ENCODE results near the gene ZNF619.

Gene ZNF619

GRCh38 chr3:40476478-40477470 lies at the start of gene ZNF619:
ZNF619 (plus strand) TSS chr3:40477122; CDS start chr3:40477980, 858 bp downstream.
- no peaks in the 10 kb centered on the region for H3K27me3 ChIP-seq (ENCODE audit: control insufficient read depth, insufficient read depth, low read length)
- H3K36me3 ChIP-seq (ENCODE audit: control insufficient read depth, insufficient read depth, low read length): no peaks in the 10 kb centered on the region
- H3K4me3 ChIP-seq (ENCODE audit: low read length): peak within 1 kb of the TSS; percentile 70
- peak within 1 kb of the TSS; percentile 70 for H3K9ac ChIP-seq (ENCODE audit: low read length)
- H3K9me3 ChIP-seq (ENCODE audit: control insufficient read depth, low read length): no peaks in the 10 kb centered on the region
- H3K4me1 ChIP-seq (ENCODE audit: control insufficient read depth, insufficient read depth, low read length): no peaks in the 10 kb centered on the region

- Histone ChIP-seq H3K4me1 (ENCODE audit: control insufficient read depth, insufficient read depth, low read length) (no peaks in the 10 kb centered on the region), H3K9me3 (ENCODE audit: control insufficient read depth, low read length) (no peaks in the 10 kb centered on the region), H3K36me3 (ENCODE audit: control insufficient read depth, insufficient read depth, low read length) (no peaks in the 10 kb centered on the region), H3K4me3 (ENCODE audit: low read length) (no peak overlapping the region), H3K27me3 (ENCODE audit: control insufficient read depth, insufficient read depth, low read length) (no peaks in the 10 kb centered on the region), H3K9ac (ENCODE audit: low read length) (no peak overlapping the region)
These were observed 44.1 kb upstream of the ZNF619 start for GRCh38 chr3:40432793-40433192.

- no peak overlapping the region for H3K9ac ChIP-seq (ENCODE audit: low read length)
- no peak overlapping the region for H3K4me3 ChIP-seq (ENCODE audit: low read length)
- no peaks in the 10 kb centered on the region for H3K36me3 ChIP-seq (ENCODE audit: control insufficient read depth, insufficient read depth, low read length)
- H3K27me3 ChIP-seq (ENCODE audit: control insufficient read depth, insufficient read depth, low read length): no peaks in the 10 kb centered on the region
- no peaks in the 10 kb centered on the region for H3K4me1 ChIP-seq (ENCODE audit: control insufficient read depth, insufficient read depth, low read length)
- no peaks in the 10 kb centered on the region for H3K9me3 ChIP-seq (ENCODE audit: control insufficient read depth, low read length)
These were observed 39.0 kb upstream of the ZNF619 start for GRCh38 chr3:40437889-40438288.

GRCh38 chr3:40445062-40445461 lies 31.9 kb upstream of the ZNF619 start:
- no peaks in the 10 kb centered on the region for H3K9me3 ChIP-seq (ENCODE audit: control insufficient read depth, low read length)
- no peaks in the 10 kb centered on the region for H3K36me3 ChIP-seq (ENCODE audit: control insufficient read depth, insufficient read depth, low read length)
- no peak overlapping the region for H3K4me3 ChIP-seq (ENCODE audit: low read length)
- no peaks in the 10 kb centered on the region for H3K27me3 ChIP-seq (ENCODE audit: control insufficient read depth, insufficient read depth, low read length)
- H3K9ac ChIP-seq (ENCODE audit: low read length): no peak overlapping the region
- no peaks in the 10 kb centered on the region for H3K4me1 ChIP-seq (ENCODE audit: control insufficient read depth, insufficient read depth, low read length)

- H3K9ac ChIP-seq (ENCODE audit: low read length): no peak overlapping the region
- H3K27me3 ChIP-seq (ENCODE audit: control insufficient read depth, insufficient read depth, low read length): no peaks in the 10 kb centered on the region
- no peaks in the 10 kb centered on the region for H3K9me3 ChIP-seq (ENCODE audit: control insufficient read depth, low read length)
- H3K4me1 ChIP-seq (ENCODE audit: control insufficient read depth, insufficient read depth, low read length): no peaks in the 10 kb centered on the region
- no peaks in the 10 kb centered on the region for H3K36me3 ChIP-seq (ENCODE audit: control insufficient read depth, insufficient read depth, low read length)
- no peak overlapping the region for H3K4me3 ChIP-seq (ENCODE audit: low read length)
These were observed 31.0 kb upstream of the ZNF619 start for GRCh38 chr3:40445880-40446279.

- Histone ChIP-seq H3K36me3 (ENCODE audit: control insufficient read depth, insufficient read depth, low read length) (no peaks in the 10 kb centered on the region), H3K4me3 (ENCODE audit: low read length) (no peak overlapping the region), H3K9ac (ENCODE audit: low read length) (no peak overlapping the region), H3K4me1 (ENCODE audit: control insufficient read depth, insufficient read depth, low read length) (peaks cover 8% of the 10 kb centered on the region), H3K27me3 (ENCODE audit: control insufficient read depth, insufficient read depth, low read length) (no peaks in the 10 kb centered on the region), H3K9me3 (ENCODE audit: control insufficient read depth, low read length) (no peaks in the 10 kb centered on the region)
These were observed 26.5 kb upstream of the ZNF619 start for GRCh38 chr3:40450438-40450837.

GRCh38 chr3:40451551-40451950 lies 25.4 kb upstream of the ZNF619 start:
- no peaks in the 10 kb centered on the region for H3K9me3 ChIP-seq (ENCODE audit: control insufficient read depth, low read length)
- no peaks in the 10 kb centered on the region for H3K36me3 ChIP-seq (ENCODE audit: control insufficient read depth, insufficient read depth, low read length)
- peaks cover 8% of the 10 kb centered on the region for H3K4me1 ChIP-seq (ENCODE audit: control insufficient read depth, insufficient read depth, low read length)
- no peak overlapping the region for H3K9ac ChIP-seq (ENCODE audit: low read length)
- no peak overlapping the region for H3K4me3 ChIP-seq (ENCODE audit: low read length)
- H3K27me3 ChIP-seq (ENCODE audit: control insufficient read depth, insufficient read depth, low read length): no peaks in the 10 kb centered on the region

GRCh38 chr3:40452057-40452456 lies 24.9 kb upstream of the ZNF619 start:
- Histone ChIP-seq H3K9me3 (ENCODE audit: control insufficient read depth, low read length) (no peaks in the 10 kb centered on the region), H3K36me3 (ENCODE audit: control insufficient read depth, insufficient read depth, low read length) (no peaks in the 10 kb centered on the region), H3K4me3 (ENCODE audit: low read length) (peak overlapping the region; percentile 83), H3K4me1 (ENCODE audit: control insufficient read depth, insufficient read depth, low read length) (peaks cover 8% of the 10 kb centered on the region), H3K27me3 (ENCODE audit: control insufficient read depth, insufficient read depth, low read length) (no peaks in the 10 kb centered on the region), H3K9ac (ENCODE audit: low read length) (peak overlapping the region; percentile 91)

GRCh38 chr3:40452562-40452875 lies 24.4 kb upstream of the ZNF619 start:
- H3K36me3 ChIP-seq (ENCODE audit: control insufficient read depth, insufficient read depth, low read length): no peaks in the 10 kb centered on the region
- peak overlapping the region; percentile 83 for H3K4me3 ChIP-seq (ENCODE audit: low read length)
- H3K27me3 ChIP-seq (ENCODE audit: control insufficient read depth, insufficient read depth, low read length): no peaks in the 10 kb centered on the region
- H3K4me1 ChIP-seq (ENCODE audit: control insufficient read depth, insufficient read depth, low read length): peaks cover 8% of the 10 kb centered on the region
- H3K9me3 ChIP-seq (ENCODE audit: control insufficient read depth, low read length): no peaks in the 10 kb centered on the region
- peak overlapping the region; percentile 91 for H3K9ac ChIP-seq (ENCODE audit: low read length)

GRCh38 chr3:40452876-40453730 lies 23.8 kb upstream of the ZNF619 start:
- Histone ChIP-seq H3K4me3 (ENCODE audit: low read length) (peak overlapping the region; percentile 83), H3K27me3 (ENCODE audit: control insufficient read depth, insufficient read depth, low read length) (no peaks in the 10 kb centered on the region), H3K9me3 (ENCODE audit: control insufficient read depth, low read length) (no peaks in the 10 kb centered on the region), H3K4me1 (ENCODE audit: control insufficient read depth, insufficient read depth, low read length) (peaks cover 11% of the 10 kb centered on the region), H3K9ac (ENCODE audit: low read length) (peak overlapping the region; percentile 91), H3K36me3 (ENCODE audit: control insufficient read depth, insufficient read depth, low read length) (no peaks in the 10 kb centered on the region)

- H3K4me3 ChIP-seq (ENCODE audit: low read length): no peak overlapping the region
- no peaks in the 10 kb centered on the region for H3K27me3 ChIP-seq (ENCODE audit: control insufficient read depth, insufficient read depth, low read length)
- H3K36me3 ChIP-seq (ENCODE audit: control insufficient read depth, insufficient read depth, low read length): peaks cover 4% of the 10 kb centered on the region
- peak overlapping the region; percentile 67 for H3K9ac ChIP-seq (ENCODE audit: low read length)
- no peaks in the 10 kb centered on the region for H3K9me3 ChIP-seq (ENCODE audit: control insufficient read depth, low read length)
- H3K4me1 ChIP-seq (ENCODE audit: control insufficient read depth, insufficient read depth, low read length): peaks cover 19% of the 10 kb centered on the region
These were observed 23.0 kb upstream of the ZNF619 start for GRCh38 chr3:40453933-40454332.

- Histone ChIP-seq H3K9ac (ENCODE audit: low read length) (no peak overlapping the region), H3K9me3 (ENCODE audit: control insufficient read depth, low read length) (no peaks in the 10 kb centered on the region), H3K27me3 (ENCODE audit: control insufficient read depth, insufficient read depth, low read length) (no peaks in the 10 kb centered on the region), H3K4me1 (ENCODE audit: control insufficient read depth, insufficient read depth, low read length) (peaks cover 21% of the 10 kb centered on the region), H3K4me3 (ENCODE audit: low read length) (no peak overlapping the region), H3K36me3 (ENCODE audit: control insufficient read depth, insufficient read depth, low read length) (peaks cover 4% of the 10 kb centered on the region)
These were observed 21.6 kb upstream of the ZNF619 start for GRCh38 chr3:40455328-40455727.
